Measurements from ENCODE around the gene SYCP3. TPM values are rescaled to one million over a fixed set of nuclear protein-coding genes. Genes with fewer than 3 reads are reported as not detected.

The SYCP3 gene
- total and polyA plus RNA-seq, 2 of the 13 experiments (the other 11 are each of a cell fraction or from before 2014, with no cell fraction given), result not detected

DNA sequence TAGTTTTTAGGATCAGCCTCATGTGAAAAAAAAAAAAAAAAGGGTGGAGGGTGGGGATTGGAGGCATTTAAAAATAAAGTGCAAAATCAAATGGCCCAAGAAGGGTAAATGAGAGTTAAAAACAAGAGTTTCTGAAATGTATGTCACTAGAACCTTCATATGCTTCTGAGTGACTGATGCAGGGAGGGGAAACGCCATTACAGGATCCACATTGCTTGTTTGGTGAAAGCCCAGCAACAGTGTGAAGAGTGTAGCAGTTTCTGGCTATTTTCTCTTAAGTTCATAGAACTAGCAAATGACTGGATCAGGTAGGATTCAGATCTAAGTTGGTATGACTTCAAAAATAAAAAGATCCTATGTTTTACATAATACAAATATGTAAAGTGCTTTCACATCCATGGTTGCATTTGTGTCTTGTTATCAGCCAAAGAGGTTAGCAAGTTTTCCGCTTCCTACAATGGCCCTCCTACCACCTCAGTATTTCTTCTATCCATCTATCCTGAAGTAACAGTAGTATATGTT is 38.9 kb downstream of the SYCP3 start (continued):
- TF ChIP-seq NFYB (CRISPR knock-in tag; IDR thresholded peaks at IDR 0.05), result no peak
- TF ChIP-seq MAZ (IDR thresholded peaks at IDR 0.05; ENCODE audit: borderline replicate concordance, low read depth, low read length), result no peak
- TF ChIP-seq MAZ (CRISPR knock-in tag; IDR thresholded peaks at IDR 0.05; ENCODE audit: low read depth), result no peak
- TF ChIP-seq THAP11 (CRISPR knock-in tag; IDR thresholded peaks at IDR 0.05), result no peak
- TF ChIP-seq FOXA3 (CRISPR knock-in tag; IDR thresholded peaks at IDR 0.05), result no peak
- 0 out of 2 replicates have a peak, but pooled peaks have one; percentile 20 for TF ChIP-seq SAP130 (CRISPR knock-in tag; IDR thresholded peaks at IDR 0.05; ENCODE audit: low read depth)
- TF ChIP-seq RXRB (CRISPR knock-in tag; IDR thresholded peaks at IDR 0.05; ENCODE audit: borderline replicate concordance), result no peak
- TF ChIP-seq ZBTB1 (CRISPR knock-in tag; IDR thresholded peaks at IDR 0.05; ENCODE audit: borderline replicate concordance), result no peak
- TF ChIP-seq, protein P1, sequence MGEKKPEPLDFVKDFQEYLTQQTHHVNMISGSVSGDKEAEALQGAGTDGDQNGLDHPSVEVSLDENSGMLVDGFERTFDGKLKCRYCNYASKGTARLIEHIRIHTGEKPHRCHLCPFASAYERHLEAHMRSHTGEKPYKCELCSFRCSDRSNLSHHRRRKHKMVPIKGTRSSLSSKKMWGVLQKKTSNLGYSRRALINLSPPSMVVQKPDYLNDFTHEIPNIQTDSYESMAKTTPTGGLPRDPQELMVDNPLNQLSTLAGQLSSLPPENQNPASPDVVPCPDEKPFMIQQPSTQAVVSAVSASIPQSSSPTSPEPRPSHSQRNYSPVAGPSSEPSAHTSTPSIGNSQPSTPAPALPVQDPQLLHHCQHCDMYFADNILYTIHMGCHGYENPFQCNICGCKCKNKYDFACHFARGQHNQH (CRISPR knock-in tag; IDR thresholded peaks at IDR 0.05), result no peak
- no peak for TF ChIP-seq FOSL2 (CRISPR knock-in tag; IDR thresholded peaks at IDR 0.05)

DNA sequence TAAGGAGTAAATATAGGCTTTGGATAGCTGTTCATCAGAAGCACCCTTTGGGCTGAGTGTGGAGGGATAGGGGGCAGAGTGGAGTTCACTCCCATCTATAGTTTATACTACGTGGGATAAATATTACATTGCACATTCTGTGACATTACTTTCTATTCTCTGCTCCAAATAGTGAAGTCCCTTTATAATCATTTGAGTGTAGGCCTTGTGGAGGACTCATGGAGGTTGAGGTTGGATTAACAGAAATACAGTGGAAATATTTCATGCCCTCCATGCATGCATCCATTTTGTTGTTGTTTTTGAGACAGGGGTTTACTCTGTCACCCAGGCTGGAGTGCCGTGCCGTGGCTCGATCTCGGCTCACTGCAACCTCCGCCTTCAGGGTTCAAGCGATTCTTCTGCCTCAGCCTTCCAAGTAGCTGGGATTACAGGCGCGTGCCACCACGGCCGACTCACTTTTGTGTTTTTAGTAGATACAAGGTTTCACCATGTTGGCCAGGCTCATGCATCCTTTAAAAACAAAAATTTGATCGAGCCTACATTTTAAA is 40.4 kb downstream of the SYCP3 start:
- H3K4me1 ChIP-seq (ENCODE audit: insufficient read depth, low read length), result peaks cover 68% of the 10 kb centered on the region
- H4K20me1 ChIP-seq (ENCODE audit: insufficient read depth, low read length), result peaks cover 26% of the 10 kb centered on the region
- in situ Hi-C loops (cut with HindIII; ENCODE audit: extremely low pct_ligation_motif_present, low pct_unique_long_range_greater_than_20kb) (loop anchor here (10.0 kb wide), 1 partner anchor 94 kb away; no protein-coding TSS in a partner anchor), intact Hi-C loops (cut with micrococcal nuclease; ENCODE audit: unreplicated experiment) (loop anchor here (2.0 to 5.0 kb wide), 2 partner anchors 14 to 82 kb away; no protein-coding TSS in a partner anchor)
- H3K4me2 ChIP-seq (ENCODE audit: low read depth, low read length), result peak overlapping the region; percentile 79
- peaks cover 2 to 10% of the 10 kb centered on the region in 2 experiments; a peak in 2 of 5 replicates for H3K36me3 ChIP-seq (replicated peaks in 1 of 2; ENCODE audit: control insufficient read depth in 1 of 2, insufficient read depth in 2 of 2, low read length in 2 of 2)
- H2AFZ ChIP-seq (ENCODE audit: low read length), result no peak overlapping the region
- FAIRE-seq (no peak), DNase-seq (ENCODE audit: low spot score) (no peak), ATAC-seq (peak; percentile 15; the same call in 2 of the 3 replicates)
- peak overlapping the region; percentile 97 to 100 (median 99) for H3K4me3 ChIP-seq (replicated peaks in 1 of 3; ENCODE audit: insufficient read depth in 1 of 3, low read depth in 2 of 3, low read length in 3 of 3)
- POLR2A ChIA-PET, result interaction anchor here (0.6 to 2.8 kb wide), 15 partner anchors 8 to 292 kb away, joined by 3 to 20 read pairs (median 4); partner anchors contain the start of gene ARL1
- CTCF ChIA-PET (ENCODE audit: low intra/inter-chr PET ratio, low total read pairs), result interaction anchor here (0.9 kb wide), 1 partner anchor 28 kb away, joined by 3 read pairs; no protein-coding TSS in a partner anchor
- TSS peak; percentile 36 for BruUV-seq (replicated peaks)
- H3K27me3 ChIP-seq (ENCODE audit: control insufficient read depth in 1 of 2, insufficient read depth in 2 of 2, low read length in 2 of 2), result no peaks in the 10 kb centered on the region; a peak in 2 of 5 replicates
- H3K9me3 ChIP-seq (ENCODE audit: low read length), result no peaks in the 10 kb centered on the region
- H3K9ac ChIP-seq (ENCODE audit: insufficient read depth, low read depth, low read length), result peak overlapping the region; percentile 95
- H3K27ac ChIP-seq (ENCODE audit: extremely low read length, insufficient read depth, low read length), result peak overlapping the region; percentile 98
- H3K79me2 ChIP-seq (ENCODE audit: insufficient read depth, low read length), result peaks cover 68% of the 10 kb centered on the region
- WGBS (ENCODE audit: low lambda C conversion rate), result 1% methylated on average over 9 of the region's 12 CpGs
- TF ChIP-seq HNF4A (CRISPR knock-in tag; IDR thresholded peaks at IDR 0.05) (0 out of 2 replicates have a peak, but pooled peaks have one; percentile 3), MED1 (CRISPR knock-in tag; IDR thresholded peaks at IDR 0.05) (0 out of 2 replicates have a peak, but pooled peaks have one; percentile 16), ZNF589 (CRISPR knock-in tag; conservative IDR thresholded peaks at IDR 0.05) (no peak), CREM (IDR thresholded peaks at IDR 0.05) (0 out of 2 replicates have a peak, but pooled peaks have one; percentile 1), CREM (CRISPR knock-in tag; IDR thresholded peaks at IDR 0.05) (no peak), TARDBP (CRISPR knock-in tag; IDR thresholded peaks at IDR 0.05) (0 out of 2 replicates have a peak, but pooled peaks have one; percentile 23), ZNF629 (CRISPR knock-in tag; conservative IDR thresholded peaks at IDR 0.05) (no peak), ZSCAN20 (CRISPR knock-in tag; IDR thresholded peaks at IDR 0.05; ENCODE audit: borderline replicate concordance) (no peak), SALL1 (CRISPR knock-in tag; IDR thresholded peaks at IDR 0.05) (no peak), ZNF207 (IDR thresholded peaks at IDR 0.05; ENCODE audit: borderline replicate concordance) (no peak), SAP130 (CRISPR knock-in tag; IDR thresholded peaks at IDR 0.05; ENCODE audit: low read depth) (peak; percentile 54; the same call in 1 of the 2 replicates)
- TF ChIP-seq, protein P2, sequence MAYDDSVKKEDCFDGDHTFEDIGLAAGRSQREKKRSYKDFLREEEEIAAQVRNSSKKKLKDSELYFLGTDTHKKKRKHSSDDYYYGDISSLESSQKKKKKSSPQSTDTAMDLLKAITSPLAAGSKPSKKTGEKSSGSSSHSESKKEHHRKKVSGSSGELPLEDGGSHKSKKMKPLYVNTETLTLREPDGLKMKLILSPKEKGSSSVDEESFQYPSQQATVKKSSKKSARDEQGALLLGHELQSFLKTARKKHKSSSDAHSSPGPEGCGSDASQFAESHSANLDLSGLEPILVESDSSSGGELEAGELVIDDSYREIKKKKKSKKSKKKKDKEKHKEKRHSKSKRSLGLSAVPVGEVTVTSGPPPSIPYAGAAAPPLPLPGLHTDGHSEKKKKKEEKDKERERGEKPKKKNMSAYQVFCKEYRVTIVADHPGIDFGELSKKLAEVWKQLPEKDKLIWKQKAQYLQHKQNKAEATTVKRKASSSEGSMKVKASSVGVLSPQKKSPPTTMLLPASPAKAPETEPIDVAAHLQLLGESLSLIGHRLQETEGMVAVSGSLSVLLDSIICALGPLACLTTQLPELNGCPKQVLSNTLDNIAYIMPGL (CRISPR knock-in tag; IDR thresholded peaks at IDR 0.05; ENCODE audit: borderline replicate concordance in 1 of 2, low read depth in 1 of 2), result peak in 1 of 2 experiments; percentile 27; a peak in 3 of 4 replicates
